Activated CD4-positive, alpha-beta T cell treated with anti-CD3 and anti-CD28 coated beads for 48 hours (primary cell): ENCODE measurements around the gene EMX2.

Experiments used
- DNase-seq: peaks from one replicate; pipeline ENCODE4 v3.0.0-alpha.2; 2020

EMX2 gene

GRCh38 chr10:117532451-117533107, 10.0 kb upstream of the EMX2 start:
- no peak for DNase-seq

- DNase-seq: no peak
Observed at GRCh38 chr10:117533507-117534281, 8.9 kb upstream of the EMX2 start.

DNA sequence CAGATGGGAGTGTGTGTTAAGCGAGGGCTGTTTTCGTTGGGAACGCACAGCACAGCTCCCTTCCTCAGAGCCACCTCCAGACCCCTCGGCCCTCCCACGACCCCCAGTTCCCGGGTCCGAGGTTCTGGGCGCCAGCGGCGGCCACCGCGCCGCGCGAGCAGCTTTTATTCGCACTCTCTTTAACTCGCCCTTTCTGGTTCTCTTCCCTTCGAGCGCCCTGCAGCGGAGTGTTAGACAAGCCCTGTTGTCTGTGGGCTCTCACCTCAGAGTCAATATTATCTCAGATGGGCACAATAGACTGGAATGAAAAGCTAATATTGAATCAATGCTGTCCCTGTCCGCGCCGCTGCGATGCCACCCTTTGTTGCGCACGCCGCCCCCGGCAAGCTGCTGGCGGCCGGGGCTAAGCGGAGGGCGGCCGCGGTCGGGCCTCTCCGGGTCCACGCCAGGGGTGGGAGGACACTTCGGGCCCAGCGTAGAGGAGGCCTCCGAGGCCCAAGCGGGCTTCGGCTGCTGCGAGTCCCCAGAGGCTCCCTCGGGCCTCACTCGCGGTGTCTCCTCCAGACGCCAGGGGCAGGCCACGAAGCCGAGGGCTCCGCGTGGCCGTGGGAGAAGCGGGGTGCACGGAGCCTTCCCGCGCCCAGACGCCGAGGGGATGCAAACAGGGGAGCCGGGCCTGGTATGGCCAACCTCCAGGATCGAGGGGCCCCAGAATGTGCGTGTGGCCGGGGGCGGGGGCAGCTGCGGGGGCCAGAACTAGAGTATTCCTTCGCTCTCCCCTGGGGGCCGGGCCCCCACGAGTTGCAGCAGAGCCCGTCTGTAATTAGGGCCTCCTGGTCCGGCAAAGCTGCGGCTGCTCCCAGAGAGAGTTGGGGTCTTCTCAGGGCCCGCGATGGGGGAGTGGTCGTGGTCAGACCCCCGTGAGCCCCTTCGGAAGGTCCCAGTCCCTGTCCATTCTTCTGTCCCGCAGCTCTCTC, 7.9 kb upstream of the EMX2 start:
- DNase-seq: no peak

- DNase-seq: no peak
Observed at GRCh38 chr10:117535298-117536071, 7.1 kb upstream of the EMX2 start.

- no peak for DNase-seq
Observed at GRCh38 chr10:117536072-117536865, 6.3 kb upstream of the EMX2 start.

GRCh38 chr10:117536866-117537435, 5.6 kb upstream of the EMX2 start:
- DNase-seq: no peak

GRCh38 chr10:117537436-117537903, 5.1 kb upstream of the EMX2 start:
- DNase-seq: no peak

DNA sequence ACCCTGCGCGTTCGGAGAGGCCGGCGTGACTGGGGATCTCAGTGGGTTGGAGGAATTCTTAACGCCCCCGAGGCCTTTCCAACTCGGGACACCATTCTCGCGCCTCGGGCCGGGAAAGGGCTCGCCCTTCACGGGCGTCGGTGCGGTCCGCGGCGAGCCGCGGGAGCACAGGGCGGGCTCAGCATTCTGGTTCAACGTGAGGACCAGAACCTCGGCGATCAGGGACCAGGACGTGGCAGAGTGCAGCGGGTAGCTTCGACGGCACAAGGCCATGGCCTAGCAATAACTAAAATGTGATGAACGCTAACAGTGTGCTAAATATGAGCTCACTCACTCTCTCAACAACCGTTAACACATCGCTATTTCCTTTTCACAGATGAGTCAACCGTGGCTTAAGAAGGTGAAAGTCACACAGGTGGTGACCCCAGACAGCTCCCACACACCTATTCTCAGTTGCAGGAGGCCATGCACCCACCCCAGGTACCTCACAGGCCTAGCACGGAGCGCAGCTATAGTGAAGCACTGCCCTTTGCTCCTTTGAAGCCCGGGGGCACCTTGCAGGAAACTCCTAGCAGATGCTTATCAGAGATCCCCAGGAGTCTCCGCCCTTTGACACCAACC, 4.5 kb upstream of the EMX2 start:
- DNase-seq: no peak

DNA sequence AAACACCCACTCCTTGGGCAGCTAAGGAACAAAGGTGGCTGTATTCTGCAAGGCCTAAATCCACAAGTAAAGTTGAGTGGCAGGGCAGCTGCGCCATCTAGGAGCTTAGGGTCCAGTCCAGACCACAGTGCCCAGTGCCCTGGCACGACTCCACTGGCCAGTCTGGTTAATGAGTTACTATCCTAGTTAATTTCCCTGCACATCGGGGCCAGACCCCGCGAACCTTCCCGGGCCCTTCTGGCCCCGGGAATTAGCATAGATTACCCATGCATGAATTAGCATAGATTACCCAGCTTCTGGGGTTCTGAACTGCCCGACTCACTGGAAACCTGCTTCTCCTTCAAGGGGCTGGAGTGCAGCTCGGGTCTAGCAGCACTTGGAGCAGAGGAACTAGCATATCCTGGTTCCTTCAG, 3.2 kb upstream of the EMX2 start:
- DNase-seq: no peak

DNA sequence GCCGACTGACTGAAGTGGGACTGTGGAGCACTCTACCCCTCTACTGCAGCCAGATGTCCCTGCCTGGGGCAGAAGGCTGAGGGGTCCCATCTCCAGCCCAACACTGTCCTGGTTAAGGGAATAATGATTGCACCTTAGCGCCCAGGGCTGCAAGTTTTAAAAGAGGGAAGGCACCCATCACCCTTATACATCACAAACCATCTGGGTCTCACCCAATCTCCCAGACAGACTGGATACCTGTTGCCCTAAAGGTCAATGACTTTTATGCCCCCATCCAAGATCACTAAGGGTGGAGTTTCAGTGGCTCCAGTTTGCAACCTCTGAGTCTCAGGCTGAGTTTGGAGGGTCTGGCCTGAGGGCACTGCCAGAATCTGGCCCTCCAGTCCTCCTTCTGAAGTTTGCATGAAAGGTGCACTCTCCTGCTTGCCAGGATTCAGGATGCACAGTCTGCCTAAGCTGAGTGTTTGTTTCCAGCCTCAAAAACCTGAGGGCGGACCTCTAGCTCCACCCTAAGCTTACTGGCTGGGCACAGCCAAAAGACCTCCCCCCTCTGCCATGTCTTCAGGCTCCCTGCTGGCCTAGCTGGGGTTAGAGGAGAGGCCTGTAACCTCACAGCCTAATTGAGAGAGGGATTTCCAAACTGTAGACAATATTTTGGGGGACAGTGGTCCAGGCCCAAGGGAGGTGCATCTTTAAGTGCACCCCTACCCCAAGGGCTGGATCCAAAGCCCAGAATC, 2.5 kb upstream of the EMX2 start:
- DNase-seq: no peak

DNA sequence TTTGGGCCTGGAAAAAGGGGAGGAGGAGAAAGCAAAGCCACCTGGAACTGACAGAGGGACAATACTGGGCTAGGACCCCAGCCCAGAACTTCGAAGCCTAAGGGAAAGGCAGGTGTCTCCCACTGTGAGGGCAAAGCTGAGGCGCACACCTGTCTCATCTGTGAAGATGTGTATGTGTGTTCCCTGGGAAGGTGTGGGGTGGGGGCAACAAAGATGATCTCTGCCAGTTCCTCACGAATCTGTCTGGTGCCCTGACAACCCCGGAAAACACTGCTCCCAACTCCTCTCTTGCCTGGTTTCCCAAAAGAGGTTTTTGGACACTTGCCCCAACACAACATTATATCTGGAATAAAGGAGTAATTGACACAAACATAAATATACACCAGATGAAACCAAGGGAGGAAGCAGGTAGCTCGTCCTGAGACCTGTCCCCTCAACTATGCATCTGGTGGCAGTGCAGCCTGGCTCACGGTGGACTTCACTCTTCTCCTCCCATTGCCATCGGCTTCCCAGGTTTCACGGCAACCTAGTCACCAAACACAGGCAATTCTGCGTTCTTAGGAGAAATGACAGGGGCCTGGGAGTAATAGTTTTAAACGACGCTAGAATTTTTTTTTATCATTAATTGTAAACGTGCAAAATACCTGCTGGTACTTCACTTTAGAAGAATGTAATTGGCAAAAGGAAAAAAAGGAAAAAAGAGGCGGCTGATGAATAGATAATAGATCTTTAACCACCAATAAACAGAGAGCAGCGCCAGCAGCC, 1.7 kb upstream of the EMX2 start:
- DNase-seq: no peak

DNA sequence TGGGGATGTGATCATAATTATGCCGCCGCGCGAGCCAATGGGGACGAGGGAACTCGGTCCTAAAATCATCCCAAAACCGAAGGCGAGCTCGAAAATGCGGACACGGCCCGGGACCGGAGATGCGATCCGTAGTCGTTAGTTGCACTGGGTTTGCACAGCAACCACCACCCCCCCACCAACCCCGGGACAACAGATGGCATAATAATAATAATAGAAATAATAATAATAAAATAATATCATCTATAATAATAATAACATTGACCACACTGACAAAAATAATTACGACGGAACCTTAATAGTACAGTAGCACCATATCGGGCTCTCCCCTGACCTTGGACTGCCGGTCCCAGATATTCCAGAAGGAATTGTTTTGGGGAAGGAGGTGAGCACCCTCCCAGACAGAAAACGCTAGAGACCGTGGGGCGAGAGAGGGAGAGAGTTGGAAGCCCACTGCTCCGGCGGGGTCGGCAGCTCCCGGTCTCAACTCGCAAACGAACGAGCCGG, 1.1 kb upstream of the EMX2 start:
- no peak for DNase-seq

DNA sequence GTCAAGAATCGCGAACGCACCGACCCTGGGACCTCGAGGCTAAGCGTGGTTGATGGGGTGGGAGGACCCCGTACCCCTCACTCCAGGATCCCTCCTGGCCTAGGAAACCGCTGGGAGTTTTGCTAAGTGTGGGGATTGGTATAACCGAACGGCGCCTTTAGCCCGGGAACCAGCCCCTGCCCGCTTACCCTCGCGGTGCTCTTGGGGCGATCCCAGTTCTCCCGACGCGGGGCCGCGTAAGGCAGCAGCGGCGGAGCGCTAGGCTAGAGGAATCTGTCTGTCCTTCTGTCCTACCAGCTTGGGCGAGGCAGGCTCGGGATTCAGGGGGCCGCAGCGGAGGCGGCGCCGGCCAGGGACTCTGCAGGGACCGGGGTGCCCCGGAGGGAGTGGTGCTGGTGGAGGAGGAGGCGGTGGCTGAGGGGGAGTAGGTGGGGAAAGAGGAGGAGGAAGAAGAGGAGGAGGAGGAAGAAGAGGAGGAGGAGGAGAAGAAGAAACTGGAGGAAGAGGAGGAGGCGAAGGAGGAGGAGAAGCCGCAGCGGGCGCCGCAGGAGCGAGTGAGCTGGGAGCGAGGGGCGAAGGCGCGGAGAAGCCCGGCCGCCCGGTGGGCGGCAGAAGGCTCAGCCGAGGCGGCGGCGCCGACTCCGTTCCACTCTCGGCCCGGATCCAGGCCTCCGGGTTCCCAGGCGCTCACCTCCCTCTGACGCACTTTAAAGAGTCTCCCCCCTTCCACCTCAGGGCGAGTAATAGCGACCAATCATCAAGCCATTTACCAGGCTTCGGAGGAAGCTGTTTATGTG, 439 bp upstream of the EMX2 start:
- peak; percentile 51 for DNase-seq

DNA sequence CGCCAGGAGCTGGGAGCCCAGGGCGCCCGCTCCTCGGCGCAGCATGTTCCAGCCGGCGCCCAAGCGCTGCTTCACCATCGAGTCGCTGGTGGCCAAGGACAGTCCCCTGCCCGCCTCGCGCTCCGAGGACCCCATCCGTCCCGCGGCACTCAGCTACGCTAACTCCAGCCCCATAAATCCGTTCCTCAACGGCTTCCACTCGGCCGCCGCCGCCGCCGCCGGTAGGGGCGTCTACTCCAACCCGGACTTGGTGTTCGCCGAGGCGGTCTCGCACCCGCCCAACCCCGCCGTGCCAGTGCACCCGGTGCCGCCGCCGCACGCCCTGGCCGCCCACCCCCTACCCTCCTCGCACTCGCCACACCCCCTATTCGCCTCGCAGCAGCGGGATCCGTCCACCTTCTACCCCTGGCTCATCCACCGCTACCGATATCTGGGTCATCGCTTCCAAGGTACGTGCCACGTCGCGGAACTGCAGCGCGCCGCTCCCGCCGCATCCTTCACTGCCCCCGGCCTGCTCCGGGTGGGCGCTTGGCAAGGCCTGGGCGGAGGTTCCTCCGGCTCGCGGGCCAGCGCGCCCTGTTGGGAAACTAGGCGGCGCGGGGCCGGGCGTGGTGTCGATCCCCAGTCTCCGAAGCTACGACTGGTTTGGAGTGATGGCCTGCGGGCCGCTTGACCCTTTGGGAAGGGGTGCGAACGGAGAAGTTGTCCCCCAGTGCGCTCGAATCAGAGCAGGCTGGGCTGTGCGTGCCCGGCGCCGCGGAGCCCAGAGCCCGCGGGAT, 868 bp downstream of the EMX2 start:
- DNase-seq: peak; percentile 69

GRCh38 chr10:117544004-117544701, 1.6 kb downstream of the EMX2 start:
- no peak for DNase-seq

DNA sequence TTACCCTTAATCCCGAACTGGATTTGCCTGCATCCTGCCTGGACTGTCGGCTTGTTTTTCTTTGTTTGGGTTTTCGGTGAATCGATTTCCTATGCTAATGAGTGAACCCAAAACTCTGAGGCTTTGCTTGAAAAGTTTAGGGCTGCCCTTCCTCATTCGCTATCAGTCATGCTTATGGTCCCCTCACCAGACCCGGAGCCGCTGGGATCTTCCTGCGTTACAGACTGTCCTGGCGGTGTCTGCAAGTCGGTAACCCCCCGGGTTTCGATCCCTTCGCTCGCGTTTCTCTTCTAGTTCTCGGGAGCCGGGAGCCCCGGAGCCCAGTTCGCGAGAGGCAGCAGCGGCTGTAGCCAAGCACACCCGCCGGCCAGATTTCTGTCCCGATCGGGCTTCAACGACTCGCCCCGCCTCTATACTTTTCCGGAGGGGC, 2.2 kb downstream of the EMX2 start:
- DNase-seq: no peak
